ENCODE data around the gene KCNK5.

The KCNK5 gene, protein sequence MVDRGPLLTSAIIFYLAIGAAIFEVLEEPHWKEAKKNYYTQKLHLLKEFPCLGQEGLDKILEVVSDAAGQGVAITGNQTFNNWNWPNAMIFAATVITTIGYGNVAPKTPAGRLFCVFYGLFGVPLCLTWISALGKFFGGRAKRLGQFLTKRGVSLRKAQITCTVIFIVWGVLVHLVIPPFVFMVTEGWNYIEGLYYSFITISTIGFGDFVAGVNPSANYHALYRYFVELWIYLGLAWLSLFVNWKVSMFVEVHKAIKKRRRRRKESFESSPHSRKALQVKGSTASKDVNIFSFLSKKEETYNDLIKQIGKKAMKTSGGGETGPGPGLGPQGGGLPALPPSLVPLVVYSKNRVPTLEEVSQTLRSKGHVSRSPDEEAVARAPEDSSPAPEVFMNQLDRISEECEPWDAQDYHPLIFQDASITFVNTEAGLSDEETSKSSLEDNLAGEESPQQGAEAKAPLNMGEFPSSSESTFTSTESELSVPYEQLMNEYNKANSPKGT

GRCh38 chr6:39228992-39229767 lies at the start of gene KCNK5:
Gene KCNK5 (minus strand): TSS chr6:39229475. CDS start chr6:39229111, 364 bp downstream.
- peak; percentile 64 for DNase-seq

DNA sequence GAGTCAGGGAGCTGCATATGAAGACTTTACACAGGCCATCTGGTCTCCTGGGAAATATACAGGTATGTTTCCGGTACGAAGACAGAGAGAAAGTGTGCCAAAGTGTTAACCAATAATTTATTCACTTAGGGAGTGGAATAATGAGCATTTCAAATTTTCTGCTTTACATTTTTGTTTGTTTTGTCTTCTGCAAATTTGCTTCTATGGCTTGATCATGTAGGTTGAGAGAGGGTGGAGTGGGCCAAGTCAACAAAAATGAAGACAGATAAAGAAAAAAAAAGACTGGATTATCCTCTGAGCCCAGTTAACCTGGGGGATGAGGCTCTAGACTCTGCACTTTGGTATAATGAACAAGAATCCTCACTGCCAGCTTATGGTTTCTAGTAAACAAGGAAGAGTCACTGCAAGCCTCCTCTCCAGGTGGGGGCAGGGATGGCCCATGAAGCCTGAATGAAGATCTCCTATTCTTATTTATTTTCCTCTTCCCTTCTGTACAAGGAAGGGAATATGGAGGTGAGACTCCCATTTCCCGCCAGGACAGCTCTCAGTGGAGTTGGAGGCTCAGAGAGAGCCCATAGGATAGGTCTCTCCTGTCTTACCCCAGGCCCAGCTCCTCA lies 47.2 kb upstream of the KCNK5 start:
- no peak for DNase-seq

- no peak for DNase-seq
Observed at GRCh38 chr6:39274903-39275302, 45.6 kb upstream of the KCNK5 start.

GRCh38 chr6:39274471-39274870 lies 45.2 kb upstream of the KCNK5 start:
- DNase-seq, result no peak

- DNase-seq, result no peak
Observed at GRCh38 chr6:39273406-39273821, 44.1 kb upstream of the KCNK5 start.

DNA sequence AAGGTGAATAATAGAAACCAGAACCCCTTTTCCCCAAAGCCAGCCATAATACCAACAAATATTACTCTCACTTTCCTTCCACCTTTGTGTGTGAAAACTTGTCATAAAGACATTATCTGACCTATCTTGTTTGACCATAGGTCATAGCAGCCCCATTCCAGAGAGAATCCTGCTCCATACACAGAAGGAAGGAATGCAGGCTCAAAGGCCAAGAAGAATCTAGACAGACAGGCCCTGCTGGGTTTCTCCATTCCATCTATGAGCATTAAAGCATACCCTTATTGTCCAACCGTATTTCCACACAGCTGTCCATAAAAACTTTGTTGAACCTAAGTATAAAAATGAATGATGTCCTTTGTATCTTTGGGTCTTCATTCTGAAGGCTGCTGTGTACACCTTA lies 40.7 kb upstream of the KCNK5 start:
- DNase-seq, result no peak

DNA sequence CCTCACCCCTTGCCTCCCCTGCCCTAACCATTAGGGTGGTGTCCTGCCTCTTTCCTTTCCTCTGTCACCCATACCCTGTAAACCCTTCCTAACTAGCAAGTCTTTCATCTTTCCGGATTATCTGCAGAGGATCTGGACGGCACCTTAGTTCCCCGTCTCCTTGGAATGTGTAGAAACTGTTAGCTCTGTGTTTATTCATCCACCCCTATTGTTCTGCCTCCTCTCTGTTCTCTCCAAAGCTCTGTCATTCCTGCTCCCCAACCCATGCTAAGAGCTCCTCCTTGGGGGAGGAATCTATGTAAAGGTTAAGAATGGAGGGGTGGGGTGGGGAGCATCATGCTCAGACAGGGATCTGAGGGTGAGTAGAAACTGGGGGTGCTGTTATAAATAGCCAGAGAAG lies 39.4 kb upstream of the KCNK5 start:
- no peak for DNase-seq

- DNase-seq, result no peak
Observed at GRCh38 chr6:39268171-39268570, 38.9 kb upstream of the KCNK5 start.

GRCh38 chr6:39266782-39267355 lies 37.6 kb upstream of the KCNK5 start:
- DNase-seq, result no peak

- DNase-seq, result no peak
Observed at GRCh38 chr6:39266375-39266774, 37.1 kb upstream of the KCNK5 start.

- no peak for DNase-seq
Observed at GRCh38 chr6:39263303-39264037, 34.2 kb upstream of the KCNK5 start.

DNA sequence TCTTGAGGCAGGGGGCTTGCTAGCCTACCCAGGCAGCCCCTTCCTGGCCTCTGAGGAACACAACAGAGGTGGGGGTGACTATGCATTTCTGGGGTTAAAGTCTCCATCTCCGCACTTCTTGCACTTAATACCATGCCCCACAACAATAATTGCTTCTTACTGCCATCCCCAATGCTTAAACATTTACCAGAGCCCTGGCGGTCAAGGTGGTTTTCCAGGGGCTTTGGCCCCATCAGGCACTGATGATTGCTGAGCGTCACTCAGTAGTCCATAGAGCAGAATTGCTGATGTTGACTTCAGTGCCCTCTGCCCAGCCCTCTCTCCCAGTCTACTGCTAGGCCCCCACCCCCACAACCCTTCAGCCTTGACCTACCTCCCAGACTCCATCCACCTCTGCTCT lies 32.5 kb upstream of the KCNK5 start:
- no peak for DNase-seq

DNA sequence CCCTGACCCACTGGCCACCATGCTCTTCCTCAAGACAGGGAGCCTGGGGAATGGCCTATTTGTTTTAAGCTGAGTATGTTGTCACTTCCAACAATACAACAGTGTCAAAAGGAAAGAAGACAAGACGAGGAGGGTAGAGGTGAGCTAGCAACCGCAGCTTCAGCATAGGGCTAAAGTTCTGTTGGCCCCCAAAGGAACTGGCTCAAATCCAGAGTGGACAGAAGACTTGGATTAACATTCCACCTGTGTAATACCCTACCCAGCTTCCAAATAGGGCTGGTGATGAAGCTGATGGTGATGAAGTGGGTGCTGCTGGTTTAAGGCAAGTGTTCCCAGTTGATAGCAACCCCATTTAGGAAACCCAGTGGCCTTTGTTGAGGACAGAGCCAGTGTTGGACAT lies 31.7 kb upstream of the KCNK5 start:
- no peak for DNase-seq

DNA sequence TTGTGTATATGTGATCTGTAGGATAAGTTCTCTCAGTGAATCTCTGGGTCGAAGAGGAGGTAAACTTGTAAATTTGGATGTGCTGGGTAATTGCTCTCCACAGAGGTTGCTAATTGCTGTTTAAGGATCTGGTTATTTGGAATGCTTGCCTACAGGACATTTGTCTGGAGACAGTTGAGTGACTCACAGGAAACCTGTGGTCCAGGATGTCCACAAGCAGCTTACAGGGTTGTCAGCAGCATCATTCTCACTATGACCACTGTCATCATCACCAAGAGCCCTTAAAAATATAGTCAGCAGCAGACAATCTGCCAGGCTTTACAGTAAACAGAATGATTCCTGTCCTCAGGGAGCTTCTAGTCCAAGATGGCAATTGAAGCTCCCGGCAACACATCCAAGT lies 31.2 kb upstream of the KCNK5 start:
- no peak for DNase-seq

DNA sequence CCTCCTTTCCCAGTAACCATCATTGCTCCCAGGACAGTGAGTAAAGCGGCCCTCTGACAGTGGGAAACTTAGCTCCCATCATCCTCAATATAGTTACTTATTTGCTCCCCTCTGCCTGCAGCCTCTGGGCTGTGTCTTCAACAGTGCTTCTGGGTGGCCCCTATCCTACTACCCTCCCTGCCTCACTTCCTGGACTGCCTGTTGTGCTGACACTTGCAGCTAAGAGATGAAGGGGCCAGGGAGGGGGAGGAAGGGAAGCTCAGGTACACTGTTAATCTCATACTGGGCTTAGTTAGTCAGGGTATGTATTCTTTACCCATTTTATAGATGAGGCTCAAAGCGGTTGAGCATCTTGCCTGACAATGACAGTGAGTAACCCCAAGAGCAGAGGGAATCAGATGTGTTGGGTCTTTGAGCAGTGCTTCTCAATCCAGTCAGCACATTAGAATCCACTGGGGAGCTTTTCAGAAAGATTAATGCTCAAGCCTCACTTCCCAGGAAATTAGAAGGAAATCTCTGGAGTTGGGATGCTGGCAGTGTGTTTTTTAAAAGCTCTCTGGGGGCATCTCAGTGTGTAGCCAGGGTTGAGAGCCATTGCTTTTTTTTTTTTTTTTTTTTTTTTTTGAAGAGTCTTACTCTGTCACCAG lies 27.1 kb upstream of the KCNK5 start:
- no peak for DNase-seq

DNA sequence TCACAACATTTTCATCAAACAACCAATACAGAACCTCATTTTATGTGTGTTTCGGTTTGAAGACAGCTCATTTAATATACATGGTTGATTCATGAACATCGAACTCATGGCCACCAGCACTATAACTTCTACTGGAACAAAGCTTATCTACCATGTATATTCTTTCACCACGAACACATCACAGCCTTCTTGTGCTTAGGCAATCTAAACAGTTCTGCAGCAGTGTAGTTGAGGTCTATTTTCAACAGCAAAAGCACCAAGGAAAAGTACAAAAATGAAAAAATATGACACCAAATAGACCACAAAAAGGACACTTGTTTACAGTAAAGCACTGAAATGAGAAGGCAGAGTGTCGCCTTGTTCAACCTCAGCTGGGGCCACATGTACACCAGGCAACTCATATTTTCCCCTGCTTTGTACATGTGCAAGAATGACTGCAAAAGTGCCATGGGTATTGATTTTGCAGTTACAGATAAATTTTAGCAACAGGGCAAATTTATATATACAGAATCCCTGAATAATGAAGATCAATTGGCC lies 25.8 kb upstream of the KCNK5 start:
- no peak for DNase-seq

GRCh38 chr6:39251406-39251805 lies 22.1 kb upstream of the KCNK5 start:
- DNase-seq, result no peak

- no peak for DNase-seq
Observed at GRCh38 chr6:39250507-39250906, 21.2 kb upstream of the KCNK5 start.

DNA sequence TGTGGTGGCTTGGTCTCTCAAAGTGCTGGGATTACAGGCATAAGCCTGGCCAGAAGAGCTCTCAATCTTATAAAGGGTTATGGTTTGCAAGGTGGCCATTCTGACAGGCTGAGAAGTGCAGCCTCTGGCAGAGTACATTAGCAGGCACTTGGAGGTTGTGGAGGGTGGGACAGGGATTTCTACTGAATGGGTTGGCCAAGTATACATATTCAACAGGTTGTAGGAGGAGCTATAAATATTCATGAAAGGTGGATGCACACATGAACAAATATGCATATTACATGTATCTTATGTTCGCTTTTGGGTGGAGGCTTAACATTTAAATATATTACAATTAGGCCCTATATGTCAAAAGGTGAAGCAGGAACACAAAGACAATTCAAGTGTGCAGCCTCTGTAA lies 20.0 kb upstream of the KCNK5 start:
- no peak for DNase-seq

- no peak for DNase-seq
Observed at GRCh38 chr6:39247667-39248194, 18.5 kb upstream of the KCNK5 start.

- no peak for DNase-seq
Observed at GRCh38 chr6:39243809-39244208, 14.5 kb upstream of the KCNK5 start.

Measured in DMS 273 treated with DMSO at 0.1 percent for 48 hours (cell line).